Measurements from ENCODE around the gene COPG1. TPM values are rescaled to one million over a fixed set of nuclear protein-coding genes. Genes with fewer than 3 reads are reported as not detected.

The COPG1 gene
- total RNA-seq, 6 donors from 2014 or later, result 108 to 191 (median 171) TPM

DNA sequence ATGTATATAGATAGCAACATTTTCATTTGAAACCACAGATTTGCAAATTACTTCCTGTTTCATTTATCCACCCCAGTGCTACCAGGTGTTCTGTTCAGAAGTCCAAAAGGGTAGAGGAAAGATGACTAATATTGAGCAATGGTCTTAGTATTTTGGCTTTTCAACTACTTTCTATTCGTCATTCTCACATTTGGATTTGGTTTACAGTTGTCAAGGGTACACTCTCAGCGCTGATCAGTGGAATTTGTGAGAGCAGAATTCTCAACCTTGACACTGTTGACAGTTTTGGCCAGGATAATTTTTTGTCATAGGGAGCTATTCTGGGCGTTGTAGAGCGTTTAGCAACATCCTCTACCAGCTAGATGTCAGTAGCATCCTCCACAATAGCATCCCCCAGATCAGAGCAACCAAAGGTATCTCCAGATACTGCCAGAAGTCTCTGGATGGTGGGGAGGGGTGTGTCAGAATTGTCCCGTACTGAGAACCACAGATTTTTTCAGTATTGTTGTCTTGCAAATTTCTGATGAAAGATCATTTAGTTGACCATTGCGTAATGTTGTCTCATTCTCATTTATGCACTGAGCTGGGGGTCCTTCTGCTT is 33.4 kb downstream of the COPG1 start:
- H3K4me1 ChIP-seq, result peaks cover 18 to 26% (median 19%) of the 10 kb centered on the region in 4 donors
- DNase-seq (no peak), ATAC-seq (ENCODE audit: low FRiP score in 2 of 2) (no peak)
- peaks cover 0 to 15% (median 3%) of the 10 kb centered on the region in 4 donors for H3K36me3 ChIP-seq
- no peak for TF ChIP-seq EP300 (IDR thresholded peaks at IDR 0.05)
- TF ChIP-seq POLR2A (IDR thresholded peaks at IDR 0.05), result no peak
- no peak for TF ChIP-seq CTCF (IDR thresholded peaks at IDR 0.05)
- TF ChIP-seq POLR2AphosphoS5 (IDR thresholded peaks at IDR 0.05), result no peak
- no peak overlapping the region for H3K27ac ChIP-seq
- H3K9me3 ChIP-seq, result no peaks in the 10 kb centered on the region
- no peaks in the 10 kb centered on the region for H3K27me3 ChIP-seq
- WGBS, 2 donors, result 61 to 66% methylated on average over 6 of the region's 6 CpGs
- H3K4me3 ChIP-seq, result no peak overlapping the region

GRCh38 chr3:129286081-129286480 is 36.7 kb downstream of the COPG1 start:
- Histone ChIP-seq H3K9me3 (no peaks in the 10 kb centered on the region), H3K4me1 (peaks cover 0 to 5% (median 3%) of the 10 kb centered on the region in 4 donors), H3K27ac (no peak overlapping the region), H3K27me3 (no peaks in the 10 kb centered on the region), H3K36me3 (peaks cover 7 to 35% (median 20%) of the 10 kb centered on the region in 4 donors), H3K4me3 (no peak overlapping the region)
- TF ChIP-seq POLR2A (IDR thresholded peaks at IDR 0.05) (no peak), CTCF (IDR thresholded peaks at IDR 0.05) (no peak), EP300 (IDR thresholded peaks at IDR 0.05) (no peak), POLR2AphosphoS5 (IDR thresholded peaks at IDR 0.05) (no peak)
- ATAC-seq (ENCODE audit: low FRiP score in 2 of 2) (no peak), DNase-seq (no peak)
- 94 to 97% methylated on average over 2 of the region's 2 CpGs for WGBS, 2 donors

DNA sequence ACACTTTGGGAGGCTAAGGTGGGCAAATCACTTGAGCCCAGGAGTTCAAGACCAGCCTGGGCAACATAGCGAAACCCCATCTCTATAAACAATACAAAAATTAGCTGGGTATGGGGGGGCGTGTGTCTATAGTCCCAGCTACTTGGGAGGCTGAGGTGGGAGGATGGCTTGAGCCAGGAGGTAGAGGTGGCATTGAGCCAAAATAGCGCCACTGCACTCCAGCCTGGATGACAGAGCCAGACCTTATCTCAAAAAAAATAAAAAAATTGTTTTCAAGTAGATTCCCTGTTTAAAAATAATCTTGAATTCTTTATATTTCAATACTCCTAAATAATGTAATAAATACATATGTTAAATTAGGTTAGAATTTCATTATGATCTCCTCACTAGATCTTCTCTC is 39.0 kb downstream of the COPG1 start:
- no peak overlapping the region for H3K27ac ChIP-seq
- TF ChIP-seq POLR2A (IDR thresholded peaks at IDR 0.05) (no peak), POLR2AphosphoS5 (IDR thresholded peaks at IDR 0.05) (no peak)
- peaks cover 8 to 55% (median 30%) of the 10 kb centered on the region in 4 donors for H3K36me3 ChIP-seq
- no peak for DNase-seq
- ATAC-seq (ENCODE audit: low FRiP score in 2 of 2), result no peak
- H3K27me3 ChIP-seq, result no peaks in the 10 kb centered on the region
- H3K4me3 ChIP-seq, result no peak overlapping the region
- 92 to 95% methylated on average over 3 of the region's 3 CpGs for WGBS, 2 donors
- H3K9me3 ChIP-seq, result no peaks in the 10 kb centered on the region
- H3K4me1 ChIP-seq, result no peaks in the 10 kb centered on the region

DNA sequence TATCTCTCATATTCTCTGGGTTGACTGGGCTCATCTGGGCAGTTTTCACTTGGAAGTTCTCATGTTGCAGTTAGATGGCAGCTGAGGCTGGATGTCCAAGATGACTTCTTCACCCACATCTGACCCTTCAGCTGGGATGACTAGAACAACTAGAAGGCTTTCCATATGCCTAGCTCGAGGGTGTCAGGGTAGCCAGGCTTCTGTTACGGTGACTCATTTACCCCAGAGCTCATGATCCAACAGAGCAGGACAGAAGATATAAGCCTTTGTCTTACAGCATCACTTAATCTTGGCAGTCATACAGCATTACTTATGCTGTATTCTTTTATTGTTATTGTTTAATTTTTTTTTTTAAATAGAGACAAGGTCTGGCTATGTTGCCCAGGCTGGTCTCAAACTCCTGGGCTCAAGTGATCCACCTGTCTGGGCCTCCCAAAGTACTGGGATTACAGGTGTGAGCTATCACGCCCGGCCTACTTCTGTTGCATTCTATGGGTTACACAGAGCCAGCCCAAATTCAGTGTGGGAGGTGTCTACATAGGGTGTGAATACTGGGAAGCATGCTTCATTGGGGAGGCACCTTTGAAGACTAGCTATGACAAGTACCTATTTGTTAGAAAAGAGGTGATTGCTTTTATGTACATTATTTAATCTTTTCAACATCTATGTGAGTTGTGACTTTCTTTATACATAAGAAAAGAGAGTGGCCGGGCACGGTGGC is 40.0 kb downstream of the COPG1 start:
- peaks cover 8 to 59% (median 34%) of the 10 kb centered on the region in 4 donors for H3K36me3 ChIP-seq
- WGBS, 2 donors, result 92 to 95% methylated on average over 6 of the region's 6 CpGs
- DNase-seq, result no peak

More for the DNA sequence above, 40.0 kb downstream of the COPG1 start:
- TF ChIP-seq CTCF (IDR thresholded peaks at IDR 0.05), result no peak
- no peak for TF ChIP-seq POLR2A (IDR thresholded peaks at IDR 0.05)
- TF ChIP-seq POLR2AphosphoS5 (IDR thresholded peaks at IDR 0.05), result no peak
- H3K27ac ChIP-seq, result no peak overlapping the region
- no peaks in the 10 kb centered on the region for H3K4me1 ChIP-seq
- H3K4me3 ChIP-seq, result no peak overlapping the region
- no peaks in the 10 kb centered on the region for H3K27me3 ChIP-seq
- H3K9me3 ChIP-seq, result no peaks in the 10 kb centered on the region
- no peak for ATAC-seq (ENCODE audit: low FRiP score in 2 of 2)

Data from upper lobe of left lung (tissue), 6 donors.